Smooth muscle cell (in vitro differentiated cells): Measurements from ENCODE around the gene PDGFA. TPM values are rescaled to one million over a fixed set of nuclear protein-coding genes. Genes with fewer than 3 reads are reported as not detected.
A peak's percentile ranks its signal among the peaks of the same experiment; 100 is the strongest.

Experiments
- DNase-seq: peaks from one replicate; lab custom pipeline; 2025; ENCODE audit not compliant: unreplicated experiment; lab: John Stamatoyannopoulos, UW
- H2AFZ ChIP-seq: fragments of 200-600 bp; sonication (generic); 2 replicates; pipeline ENCODE4 v1.6.0; 2016; ENCODE audit warnings: antibody characterized with exemption, low read depth, mild to moderate bottlenecking
- H3F3A ChIP-seq: fragments of 200-600 bp; sonication (generic); 2 replicates; pipeline ENCODE4 v1.6.0; 2017; ENCODE audit warnings: antibody characterized with exemption, low read depth
- H3K27ac ChIP-seq: fragments of 200-600 bp; sonication (generic); 2 replicates; pipeline ENCODE4 v1.5.1; 2016; ENCODE audit warnings: low read depth, mild to moderate bottlenecking
- H3K27me3 ChIP-seq: fragments of 200-600 bp; sonication (generic); 2 replicates; pipeline ENCODE4 v1.6.1; 2016; ENCODE audit warnings: low read depth, mild to moderate bottlenecking
- H3K36me3 ChIP-seq: fragments of 200-600 bp; sonication (generic); 2 replicates; pipeline ENCODE4 v1.5.1; 2016; ENCODE audit warnings: low read depth
- H3K4me1 ChIP-seq: fragments of 200-600 bp; sonication (generic); 2 replicates; pipeline ENCODE4 v1.5.1; 2016; ENCODE audit warnings: low read depth
- H3K4me2 ChIP-seq: fragments of 200-600 bp; sonication (generic); 2 replicates; pipeline ENCODE4 v1.6.0; 2016; ENCODE audit warnings: mild to moderate bottlenecking
- H3K4me3 ChIP-seq: fragments of 200-600 bp; sonication (generic); 2 replicates; pipeline ENCODE4 v1.5.1; 2016; ENCODE audit warnings: mild to moderate bottlenecking
- H3K79me2 ChIP-seq: fragments of 200-600 bp; sonication (generic); 2 replicates; pipeline ENCODE4 v1.6.0; 2016; ENCODE audit warnings: low read depth, mild to moderate bottlenecking
- H3K9ac ChIP-seq: fragments of 200-600 bp; sonication (generic); 2 replicates; pipeline ENCODE4 v1.6.0; 2016; ENCODE audit warnings: low read depth
- H3K9me3 ChIP-seq: fragments of 200-600 bp; sonication (generic); replicated peaks from 2 replicates; pipeline ENCODE4 v1.5.1; 2016; ENCODE audit warnings: low read depth
- H4K20me1 ChIP-seq: fragments of 200-600 bp; sonication (generic); 2 replicates; pipeline ENCODE4 v1.6.0; 2016; ENCODE audit warnings: low read depth
- WGBS: methylation state at CpG from one replicate; pipeline ENCODE4 v1.1.7; 2016; ENCODE audit warnings: low lambda C conversion rate; 5-methylcytosine and 5-hydroxymethylcytosine counted together
- polyA plus RNA-seq: library from polyadenylated mRNA; unstranded; fragments of >200 nt; fragmentation: Nextera tagmentation; extraction: Ambion mirVana; gene quantifications from 2 replicates; pipeline ENCODE4 v1.2.1, GENCODE V29; 2016
- total RNA-seq: library from RNA; depleted of rRNA; stranded (reverse); fragments of >200 nt; gene quantifications from 2 replicates; pipeline ENCODE4 v1.2.3, GENCODE V29; 2014
- TF ChIP-seq, protein P1 (sequence below): fragments of 200-600 bp; sonication (generic); IDR thresholded peaks from 2 replicates; pipeline ENCODE4 v1.5.1; 2017; ENCODE audit warnings: borderline replicate concordance, mild to moderate bottlenecking, antibody characterized with exemption; ENCODE audit not compliant: insufficient read depth, poor library complexity, severe bottlenecking

PDGFA gene
- total and polyA plus RNA-seq, 2 experiments from 2014 or later = 32.0 to 68.1 TPM

DNA sequence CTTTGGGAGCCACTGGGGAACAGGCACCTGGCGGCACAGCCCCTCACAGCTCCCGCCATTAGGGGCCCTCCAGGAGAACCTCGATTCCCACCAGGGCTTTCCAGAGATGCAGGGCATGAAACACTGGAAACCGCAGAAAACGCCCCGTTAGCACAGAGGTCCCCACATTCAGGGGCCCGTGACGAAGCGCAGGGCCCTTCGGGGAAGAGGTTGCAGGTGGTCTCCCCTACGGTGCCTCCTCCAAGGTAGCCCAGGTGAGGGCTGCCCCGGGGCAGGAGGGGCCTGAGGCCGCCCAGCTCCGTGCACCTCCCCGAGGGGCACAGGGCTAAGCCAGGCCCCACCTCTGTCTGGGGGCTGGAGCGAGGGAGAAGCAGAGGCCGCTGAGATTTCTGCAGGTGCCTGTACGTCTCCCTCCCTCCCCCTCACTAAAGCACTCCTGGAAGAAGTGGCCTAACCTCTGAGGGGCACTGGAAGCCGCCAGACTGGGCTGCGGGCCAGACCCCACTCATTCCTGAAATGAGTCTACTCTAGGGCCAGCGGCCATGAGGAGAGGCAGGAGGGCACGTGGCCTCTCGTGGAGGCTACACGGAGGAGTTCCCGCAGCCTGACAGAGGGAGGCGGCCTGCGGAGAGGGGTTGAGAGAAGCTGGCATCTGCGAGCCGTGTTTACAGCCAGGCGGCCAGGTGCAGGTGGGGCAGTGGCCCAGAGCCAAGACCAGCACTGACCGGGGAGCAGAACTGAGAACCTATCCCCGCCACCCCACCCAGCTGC, 6.9 kb downstream of the PDGFA start:
- Histone ChIP-seq H3F3A (peaks cover 3% of the 10 kb centered on the region), H3K27me3 (no peaks in the 10 kb centered on the region), H4K20me1 (peaks cover 91% of the 10 kb centered on the region), H3K27ac (peak overlapping the region; percentile 77), H2AFZ (no peak overlapping the region), H3K36me3 (no peaks in the 10 kb centered on the region), H3K4me3 (no peak overlapping the region), H3K9me3 (no peaks in the 10 kb centered on the region), H3K4me2 (peak overlapping the region; percentile 57), H3K9ac (no peak overlapping the region), H3K4me1 (peaks cover 26% of the 10 kb centered on the region), H3K79me2 (peaks cover 82% of the 10 kb centered on the region)
- TF ChIP-seq, protein P1, sequence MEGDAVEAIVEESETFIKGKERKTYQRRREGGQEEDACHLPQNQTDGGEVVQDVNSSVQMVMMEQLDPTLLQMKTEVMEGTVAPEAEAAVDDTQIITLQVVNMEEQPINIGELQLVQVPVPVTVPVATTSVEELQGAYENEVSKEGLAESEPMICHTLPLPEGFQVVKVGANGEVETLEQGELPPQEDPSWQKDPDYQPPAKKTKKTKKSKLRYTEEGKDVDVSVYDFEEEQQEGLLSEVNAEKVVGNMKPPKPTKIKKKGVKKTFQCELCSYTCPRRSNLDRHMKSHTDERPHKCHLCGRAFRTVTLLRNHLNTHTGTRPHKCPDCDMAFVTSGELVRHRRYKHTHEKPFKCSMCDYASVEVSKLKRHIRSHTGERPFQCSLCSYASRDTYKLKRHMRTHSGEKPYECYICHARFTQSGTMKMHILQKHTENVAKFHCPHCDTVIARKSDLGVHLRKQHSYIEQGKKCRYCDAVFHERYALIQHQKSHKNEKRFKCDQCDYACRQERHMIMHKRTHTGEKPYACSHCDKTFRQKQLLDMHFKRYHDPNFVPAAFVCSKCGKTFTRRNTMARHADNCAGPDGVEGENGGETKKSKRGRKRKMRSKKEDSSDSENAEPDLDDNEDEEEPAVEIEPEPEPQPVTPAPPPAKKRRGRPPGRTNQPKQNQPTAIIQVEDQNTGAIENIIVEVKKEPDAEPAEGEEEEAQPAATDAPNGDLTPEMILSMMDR = no peak
- no peak for DNase-seq
- 91% methylated on average over 30 of the region's 32 CpGs for WGBS

DNA sequence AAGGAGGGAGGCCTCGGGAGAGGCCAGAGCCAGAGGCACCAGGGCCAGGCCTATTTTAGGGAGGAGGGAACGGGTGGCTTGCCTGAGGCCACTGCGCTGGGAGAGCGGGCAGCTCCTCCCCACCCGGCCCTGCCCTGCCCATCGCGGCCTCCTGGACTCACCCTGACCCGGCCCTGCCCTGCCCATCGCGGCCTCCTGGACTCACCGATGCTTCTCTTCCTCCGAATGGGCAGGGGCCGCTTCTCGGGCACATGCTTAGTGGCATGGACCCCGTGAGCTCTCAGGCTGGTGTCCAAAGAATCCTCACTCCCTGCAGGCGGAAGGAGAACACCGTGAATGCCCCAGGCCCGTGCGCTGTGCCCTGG, 7.5 kb downstream of the PDGFA start:
- Histone ChIP-seq H3K4me1 (peaks cover 26% of the 10 kb centered on the region), H4K20me1 (peaks cover 94% of the 10 kb centered on the region)

DNA sequence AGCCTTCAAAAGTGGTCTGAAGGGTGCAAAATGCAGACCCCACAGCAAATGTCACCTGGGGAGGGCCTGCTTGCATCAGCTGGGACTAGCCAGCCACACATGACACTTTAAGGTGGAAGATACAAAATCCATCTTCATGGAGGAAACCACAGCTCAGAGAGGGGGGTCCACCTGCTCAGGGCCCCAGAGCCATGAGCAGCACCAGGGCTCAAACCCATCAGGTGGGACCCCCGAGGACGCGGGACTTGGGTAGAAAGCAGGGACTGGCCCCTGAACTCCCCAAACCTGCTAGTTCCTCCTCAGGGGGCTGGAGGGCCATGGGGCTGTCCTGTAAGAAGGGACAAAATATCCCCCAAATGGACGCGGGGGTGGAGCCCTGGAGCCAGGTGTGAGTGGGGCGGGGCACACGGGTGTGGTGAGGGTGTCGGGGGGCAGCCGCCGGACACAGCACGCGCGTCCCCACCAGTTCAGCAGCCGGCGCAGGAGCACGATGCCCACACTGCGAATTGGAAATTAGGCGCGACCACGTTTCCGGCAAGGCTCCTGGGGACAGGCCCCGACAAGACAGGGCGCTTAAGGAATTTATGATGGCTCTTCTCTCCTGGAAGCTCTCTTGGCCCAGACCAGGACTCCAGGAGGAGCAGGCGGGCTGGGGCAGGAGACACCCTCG, 8.0 kb downstream of the PDGFA start:
- Histone ChIP-seq H3K27me3 (no peaks in the 10 kb centered on the region), H3K27ac (no peak overlapping the region), H3K4me1 (peaks cover 26% of the 10 kb centered on the region), H2AFZ (no peak overlapping the region), H4K20me1 (peaks cover 95% of the 10 kb centered on the region), H3K36me3 (no peaks in the 10 kb centered on the region), H3K79me2 (peaks cover 83% of the 10 kb centered on the region), H3K4me3 (no peak overlapping the region), H3K9ac (no peak overlapping the region), H3F3A (peaks cover 3% of the 10 kb centered on the region), H3K9me3 (no peaks in the 10 kb centered on the region), H3K4me2 (no peak overlapping the region)
- no peak for DNase-seq
- 86% methylated on average over 20 of the region's 25 CpGs for WGBS
- TF ChIP-seq, protein P1 = no peak

More for the DNA sequence above, 7.5 kb downstream of the PDGFA start:
- peaks cover 83% of the 10 kb centered on the region for H3K79me2 ChIP-seq
- no peaks in the 10 kb centered on the region for H3K27me3 ChIP-seq
- no peak overlapping the region for H3K4me2 ChIP-seq
- H3K9me3 ChIP-seq = no peaks in the 10 kb centered on the region
- TF ChIP-seq, protein P1 = no peak
- H3F3A ChIP-seq = peaks cover 3% of the 10 kb centered on the region
- H3K36me3 ChIP-seq = no peaks in the 10 kb centered on the region
- no peak overlapping the region for H3K9ac ChIP-seq
- 77% methylated on average over 8 of the region's 19 CpGs for WGBS
- DNase-seq = no peak
- H2AFZ ChIP-seq = no peak overlapping the region
- no peak overlapping the region for H3K4me3 ChIP-seq
- H3K27ac ChIP-seq = no peak overlapping the region
